HG03196 (cell line): ENCODE measurements around the gene FGF22.

Experiments used
- ATAC-seq: cut with Tn5 transposase; IDR thresholded peaks from one replicate; pipeline ENCODE4 v1.9.1; 2021; ENCODE audit not compliant: unreplicated experiment

Gene FGF22

DNA sequence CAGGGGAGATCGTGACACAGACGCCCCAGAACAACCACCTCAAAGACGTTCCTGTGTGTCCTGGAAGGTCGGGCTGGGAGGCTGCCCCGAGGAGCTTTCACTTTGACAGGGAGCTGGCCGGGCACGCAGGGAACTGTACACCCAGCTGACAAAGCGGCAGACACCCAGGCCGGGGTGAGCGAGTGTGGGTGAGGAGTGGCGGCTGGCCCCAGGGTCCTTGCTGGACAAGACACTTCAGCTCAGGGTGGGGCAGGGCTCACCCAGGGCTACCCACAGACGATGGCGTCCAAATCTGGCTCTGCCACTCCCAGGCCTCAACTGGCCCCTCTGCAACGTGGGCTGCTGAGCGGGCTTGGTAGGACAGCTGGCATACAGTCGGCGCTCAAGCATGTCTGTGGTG, 2.0 kb downstream of the FGF22 start:
- ATAC-seq = no peak

DNA sequence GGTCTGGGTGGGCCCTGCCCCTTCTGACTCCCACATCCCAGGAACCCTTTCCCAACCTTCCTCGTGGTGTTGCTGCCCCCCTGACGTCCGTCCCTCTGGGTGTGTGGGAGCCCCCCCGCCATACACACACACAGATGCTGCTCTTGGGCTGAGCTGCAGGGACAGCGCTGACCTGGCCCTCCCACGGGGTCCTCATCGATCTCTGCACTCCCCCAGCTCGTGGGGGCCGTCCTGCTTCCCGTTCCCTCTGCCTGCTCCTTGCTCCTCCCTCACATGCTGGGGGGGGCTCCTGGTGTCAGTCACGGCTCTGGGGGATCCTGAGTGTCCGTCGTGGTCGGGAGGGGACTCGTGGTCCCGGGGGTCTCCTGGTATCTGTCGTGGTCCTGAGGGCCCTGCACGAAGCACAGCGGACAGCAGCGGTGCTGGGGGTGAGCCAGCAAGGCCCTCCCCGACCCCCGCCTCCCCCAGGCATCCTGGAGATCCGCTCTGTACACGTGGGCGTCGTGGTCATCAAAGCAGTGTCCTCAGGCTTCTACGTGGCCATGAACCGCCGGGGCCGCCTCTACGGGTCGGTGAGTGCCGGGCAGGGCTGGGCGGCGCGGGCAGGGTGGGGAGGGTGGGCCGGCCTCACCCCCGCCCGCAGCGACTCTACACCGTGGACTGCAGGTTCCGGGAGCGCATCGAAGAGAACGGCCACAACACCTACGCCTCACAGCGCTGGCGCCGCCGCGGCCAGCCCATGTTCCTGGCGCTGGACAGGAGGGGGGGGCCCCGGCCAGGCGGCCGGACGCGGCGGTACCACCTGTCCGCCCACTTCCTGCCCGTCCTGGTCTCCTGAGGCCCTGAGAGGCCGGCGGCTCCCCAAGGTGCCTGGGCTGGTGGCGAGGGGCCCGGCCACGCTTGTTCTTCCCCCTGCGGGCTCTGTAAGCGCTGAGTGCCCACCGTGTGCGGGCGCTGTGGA, 3.4 kb downstream of the FGF22 start:
- ATAC-seq = no peak

DNA sequence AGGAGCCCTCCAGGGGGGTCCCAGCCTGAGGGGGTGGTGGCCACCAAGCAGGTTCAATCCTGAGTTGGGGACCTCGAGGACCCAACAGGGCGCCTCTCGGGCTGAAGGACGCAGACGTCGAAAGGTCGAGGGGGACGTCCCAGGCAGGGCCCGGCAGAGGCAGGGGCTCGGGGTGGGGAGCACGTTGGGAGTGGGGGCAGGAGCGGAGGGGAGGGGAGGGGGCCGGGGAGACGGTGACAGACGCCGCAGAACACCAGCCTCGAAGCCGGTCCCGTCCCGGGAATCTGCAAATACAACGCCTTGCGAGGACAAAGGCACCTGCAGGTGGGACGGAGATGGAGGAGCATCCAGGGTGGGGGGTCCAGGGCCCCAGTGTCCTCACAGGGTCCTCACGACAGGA, 4.1 kb downstream of the FGF22 start:
- no peak for ATAC-seq

DNA sequence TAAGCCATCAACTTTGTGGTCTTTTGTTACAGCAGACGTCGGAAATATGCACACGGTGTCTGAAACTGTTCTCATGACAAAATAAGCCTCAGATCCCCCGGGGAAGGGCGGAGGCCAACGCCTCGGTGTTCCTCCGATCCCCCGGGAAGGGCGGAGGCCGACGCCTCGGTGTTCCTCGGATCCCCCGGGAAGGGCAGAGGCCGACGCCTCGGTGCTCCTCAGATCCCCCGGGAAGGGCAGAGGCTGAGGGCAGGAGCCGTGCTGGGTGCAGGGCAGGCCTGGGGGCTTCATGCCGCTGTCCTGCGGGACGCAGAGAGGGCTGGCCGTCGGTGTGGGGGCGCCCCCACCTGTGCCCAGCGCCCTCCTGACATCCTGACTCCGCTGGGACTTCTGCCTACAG, 4.7 kb downstream of the FGF22 start:
- no peak for ATAC-seq

GRCh38 chr19:644789-645188, 5.1 kb downstream of the FGF22 start:
- no peak for ATAC-seq

- ATAC-seq = no peak
Measured at GRCh38 chr19:645912-646778, 6.5 kb downstream of the FGF22 start.

DNA sequence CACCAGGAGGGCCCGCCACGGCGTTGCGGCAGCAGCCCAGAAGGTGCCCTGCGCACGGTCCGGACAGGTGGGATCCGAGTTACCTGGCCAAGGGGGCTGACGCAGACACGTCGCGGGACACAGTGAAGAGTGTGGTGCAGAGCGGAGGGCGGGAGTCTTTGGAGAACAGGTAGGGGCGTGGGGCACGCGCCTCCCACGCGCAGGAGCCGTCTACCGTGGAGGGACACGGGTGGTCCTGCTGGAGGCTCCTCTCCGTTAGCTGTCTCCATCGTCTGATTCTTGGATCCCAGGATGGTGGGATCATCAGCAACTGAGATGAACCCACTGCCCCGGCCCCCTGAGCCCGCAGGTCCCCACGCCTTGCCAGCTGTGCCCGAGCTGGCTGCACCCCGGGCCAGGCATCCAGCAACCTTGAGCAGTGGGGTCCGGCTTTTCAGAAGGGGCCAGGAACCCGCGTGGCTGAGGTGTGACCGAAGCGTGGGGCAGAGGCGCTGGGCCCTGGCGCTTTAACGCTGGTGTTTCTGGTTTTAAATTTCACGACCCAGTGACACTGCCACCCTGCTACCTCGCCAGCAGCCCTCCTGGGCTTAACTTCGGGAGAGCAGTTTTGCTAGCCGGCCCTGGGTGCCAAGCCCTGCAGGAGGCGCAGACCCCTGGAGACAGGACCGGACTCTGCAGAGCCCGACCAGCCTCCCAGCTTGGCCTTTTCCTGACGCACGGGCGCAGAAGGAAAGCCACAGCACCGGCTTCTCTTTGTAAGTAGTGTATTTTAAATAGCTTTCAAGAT, 7.3 kb downstream of the FGF22 start:
- ATAC-seq = no peak

- ATAC-seq = no peak
Measured at GRCh38 chr19:647566-648284, 8.0 kb downstream of the FGF22 start.

- ATAC-seq = no peak
Measured at GRCh38 chr19:648305-648704, 8.6 kb downstream of the FGF22 start.

GRCh38 chr19:648904-649801, 9.5 kb downstream of the FGF22 start:
- ATAC-seq = no peak

GRCh38 chr19:650121-650520, 10.4 kb downstream of the FGF22 start:
- ATAC-seq = no peak

GRCh38 chr19:651114-651818, 11.6 kb downstream of the FGF22 start:
- no peak for ATAC-seq

DNA sequence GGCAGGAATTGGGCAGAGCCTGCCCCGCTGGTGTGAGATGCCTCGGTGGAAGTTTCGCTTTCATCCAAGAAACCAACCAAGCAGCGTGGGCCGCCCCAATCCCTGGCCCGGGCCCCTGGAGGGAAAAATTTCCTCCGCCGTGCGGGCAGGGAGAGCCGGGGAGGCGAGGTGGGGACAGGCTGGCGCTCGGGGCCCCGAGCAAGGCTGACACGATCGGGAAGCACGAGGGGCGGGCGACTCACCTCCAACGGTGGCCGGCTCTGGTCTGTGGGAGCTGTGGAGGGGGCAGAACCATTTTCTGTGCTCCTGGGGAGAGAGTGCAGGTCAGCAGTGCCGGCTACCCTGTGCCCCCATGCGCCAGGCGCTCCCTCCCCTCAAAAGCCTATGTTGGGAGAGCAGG, 12.3 kb downstream of the FGF22 start:
- no peak for ATAC-seq

GRCh38 chr19:652467-653389, 13.0 kb downstream of the FGF22 start:
- no peak for ATAC-seq

- no peak for ATAC-seq
Measured at GRCh38 chr19:653425-653824, 13.7 kb downstream of the FGF22 start.

DNA sequence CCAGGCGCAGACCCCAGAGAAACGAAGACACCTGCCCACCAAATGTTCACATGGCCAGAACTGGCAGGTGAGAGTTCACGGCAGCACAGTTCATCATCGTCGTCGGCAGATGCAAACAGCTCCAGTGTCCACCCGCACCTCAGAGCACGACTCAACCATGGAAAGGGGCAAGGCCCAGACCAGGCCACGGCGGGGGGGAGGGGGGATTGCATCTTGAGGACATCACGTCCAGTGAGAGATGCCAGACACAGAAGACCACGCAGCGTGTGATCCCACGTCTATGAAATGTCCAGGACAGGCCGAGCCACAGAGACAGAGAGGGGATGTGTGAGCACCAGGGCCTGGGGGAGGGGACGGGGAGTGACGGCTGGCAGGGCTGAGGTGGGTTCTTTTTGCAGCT, 16.0 kb downstream of the FGF22 start:
- no peak for ATAC-seq

- ATAC-seq = no peak
Measured at GRCh38 chr19:656751-657559, 17.3 kb downstream of the FGF22 start.
